ENCODE data around the gene FTSJ1.

The FTSJ1 gene

GRCh38 chrX:48456628-48457331 is 19.2 kb upstream of the FTSJ1 start:
- Histone ChIP-seq H2AFZ (ENCODE audit: low read depth, low read length) (no peak overlapping the region), H3K23ac (ENCODE audit: low read length in 2 of 2) (no peak overlapping the region), H3K4me1 (ENCODE audit: control insufficient read depth, insufficient read depth, low read depth, low read length) (no peaks in the 10 kb centered on the region), H2AK5ac (ENCODE audit: low read length, severe bottlenecking) (no peak overlapping the region), H4K8ac (ENCODE audit: low read length) (no peak overlapping the region), H3K9ac (ENCODE audit: low read length) (no peak overlapping the region), H3K18ac (ENCODE audit: low read depth in 1 of 2, low read length in 2 of 2) (no peak overlapping the region), H2BK15ac (ENCODE audit: low read depth, poor library complexity, severe bottlenecking) (no peak overlapping the region), H2BK12ac (ENCODE audit: low read length in 2 of 2) (no peak overlapping the region), H3K4ac (ENCODE audit: low read depth in 1 of 2, low read length in 2 of 2) (no peak overlapping the region), H3K14ac (ENCODE audit: low read length in 2 of 2) (no peak overlapping the region), H2BK120ac (ENCODE audit: low read depth, low read length) (no peak overlapping the region), H3K79me1 (replicated peaks; ENCODE audit: low read length, poor library complexity, severe bottlenecking) (no peaks in the 10 kb centered on the region), H3K27ac (ENCODE audit: low read length, poor library complexity, severe bottlenecking) (no peak overlapping the region), H3K9me3 (ENCODE audit: control insufficient read depth, low read length) (peaks cover 8% of the 10 kb centered on the region), H3K36me3 (ENCODE audit: control insufficient read depth in 1 of 2, insufficient read depth in 2 of 2, low read depth in 1 of 2, low read length in 2 of 2) (peaks cover 0 to 28% of the 10 kb centered on the region in 2 experiments), H4K91ac (ENCODE audit: low read length) (no peak overlapping the region), H3K4me3 (ENCODE audit: insufficient read depth in 1 of 2, low read depth in 1 of 2, low read length in 2 of 2) (no peak overlapping the region), H3K27me3 (ENCODE audit: control insufficient read depth in 1 of 2, insufficient read depth in 1 of 2, low read length in 2 of 2) (peaks cover 0 to 7% of the 10 kb centered on the region in 2 experiments), H3K4me2 (ENCODE audit: low read length, poor library complexity, severe bottlenecking) (no peak overlapping the region), H2BK5ac (ENCODE audit: low read depth, low read length, poor library complexity, severe bottlenecking) (no peak overlapping the region)
- WGBS: 87% methylated on average over 3 of the region's 6 CpGs
- DNase-seq: no peak

GRCh38 chrX:48458711-48459110 is 17.3 kb upstream of the FTSJ1 start:
- Histone ChIP-seq H2BK15ac (ENCODE audit: low read depth, poor library complexity, severe bottlenecking) (no peak overlapping the region), H3K4ac (ENCODE audit: low read depth in 1 of 2, low read length in 2 of 2) (no peak overlapping the region), H3K36me3 (ENCODE audit: control insufficient read depth in 1 of 2, insufficient read depth in 2 of 2, low read depth in 1 of 2, low read length in 2 of 2) (peaks cover 0 to 31% of the 10 kb centered on the region in 2 experiments), H4K8ac (ENCODE audit: low read length) (no peak overlapping the region), H2BK5ac (ENCODE audit: low read depth, low read length, poor library complexity, severe bottlenecking) (no peak overlapping the region), H2AFZ (ENCODE audit: low read depth, low read length) (no peak overlapping the region), H2AK5ac (ENCODE audit: low read length, severe bottlenecking) (no peak overlapping the region), H3K4me2 (ENCODE audit: low read length, poor library complexity, severe bottlenecking) (no peak overlapping the region), H3K23ac (ENCODE audit: low read length in 2 of 2) (no peak overlapping the region), H3K27me3 (ENCODE audit: control insufficient read depth in 1 of 2, insufficient read depth in 1 of 2, low read length in 2 of 2) (peaks cover 0 to 7% of the 10 kb centered on the region in 2 experiments), H3K14ac (ENCODE audit: low read length in 2 of 2) (no peak overlapping the region), H3K79me1 (replicated peaks; ENCODE audit: low read length, poor library complexity, severe bottlenecking) (no peaks in the 10 kb centered on the region), H3K4me3 (ENCODE audit: insufficient read depth in 1 of 2, low read depth in 1 of 2, low read length in 2 of 2) (no peak overlapping the region), H3K9ac (ENCODE audit: low read length) (no peak overlapping the region), H3K27ac (ENCODE audit: low read length, poor library complexity, severe bottlenecking) (no peak overlapping the region), H2BK120ac (ENCODE audit: low read depth, low read length) (no peak overlapping the region), H3K9me3 (ENCODE audit: control insufficient read depth, low read length) (peaks cover 8% of the 10 kb centered on the region), H3K4me1 (ENCODE audit: control insufficient read depth, insufficient read depth, low read depth, low read length) (no peaks in the 10 kb centered on the region), H2BK12ac (ENCODE audit: low read length in 2 of 2) (no peak overlapping the region), H4K91ac (ENCODE audit: low read length) (no peak overlapping the region), H3K18ac (ENCODE audit: low read depth in 1 of 2, low read length in 2 of 2) (no peak overlapping the region)
- WGBS: 98% methylated on average over 5 of the region's 6 CpGs
- DNase-seq: no peak

GRCh38 chrX:48459483-48459882 is 16.5 kb upstream of the FTSJ1 start:
- Histone ChIP-seq H2BK120ac (ENCODE audit: low read depth, low read length) (no peak overlapping the region), H4K8ac (ENCODE audit: low read length) (no peak overlapping the region), H3K18ac (ENCODE audit: low read depth in 1 of 2, low read length in 2 of 2) (no peak overlapping the region), H2BK12ac (ENCODE audit: low read length in 2 of 2) (no peak overlapping the region), H3K4me2 (ENCODE audit: low read length, poor library complexity, severe bottlenecking) (no peak overlapping the region), H3K14ac (ENCODE audit: low read length in 2 of 2) (no peak overlapping the region), H2BK5ac (ENCODE audit: low read depth, low read length, poor library complexity, severe bottlenecking) (no peak overlapping the region), H3K4ac (ENCODE audit: low read depth in 1 of 2, low read length in 2 of 2) (no peak overlapping the region), H3K23ac (ENCODE audit: low read length in 2 of 2) (no peak overlapping the region), H3K4me1 (ENCODE audit: control insufficient read depth, insufficient read depth, low read depth, low read length) (no peaks in the 10 kb centered on the region), H2AFZ (ENCODE audit: low read depth, low read length) (no peak overlapping the region), H3K9ac (ENCODE audit: low read length) (no peak overlapping the region), H4K91ac (ENCODE audit: low read length) (no peak overlapping the region), H3K36me3 (ENCODE audit: control insufficient read depth in 1 of 2, insufficient read depth in 2 of 2, low read depth in 1 of 2, low read length in 2 of 2) (peaks cover 0 to 31% of the 10 kb centered on the region in 2 experiments), H3K79me1 (replicated peaks; ENCODE audit: low read length, poor library complexity, severe bottlenecking) (no peaks in the 10 kb centered on the region), H3K4me3 (ENCODE audit: insufficient read depth in 1 of 2, low read depth in 1 of 2, low read length in 2 of 2) (no peak overlapping the region), H3K27ac (ENCODE audit: low read length, poor library complexity, severe bottlenecking) (no peak overlapping the region), H3K27me3 (ENCODE audit: control insufficient read depth in 1 of 2, insufficient read depth in 1 of 2, low read length in 2 of 2) (peaks cover 0 to 5% of the 10 kb centered on the region in 2 experiments), H2BK15ac (ENCODE audit: low read depth, poor library complexity, severe bottlenecking) (no peak overlapping the region), H2AK5ac (ENCODE audit: low read length, severe bottlenecking) (no peak overlapping the region), H3K9me3 (ENCODE audit: control insufficient read depth, low read length) (peaks cover 3% of the 10 kb centered on the region)
- DNase-seq: no peak
- WGBS: 96% methylated on average over 6 of the region's 6 CpGs

- Histone ChIP-seq H2BK5ac (ENCODE audit: low read depth, low read length, poor library complexity, severe bottlenecking) (no peak overlapping the region), H3K23ac (ENCODE audit: low read length in 2 of 2) (no peak overlapping the region), H3K4me3 (ENCODE audit: insufficient read depth in 1 of 2, low read depth in 1 of 2, low read length in 2 of 2) (no peak overlapping the region), H3K27me3 (ENCODE audit: control insufficient read depth in 1 of 2, insufficient read depth in 1 of 2, low read length in 2 of 2) (peaks cover 0 to 3% of the 10 kb centered on the region in 2 experiments), H3K4me2 (ENCODE audit: low read length, poor library complexity, severe bottlenecking) (no peak overlapping the region), H3K36me3 (ENCODE audit: control insufficient read depth in 1 of 2, insufficient read depth in 2 of 2, low read depth in 1 of 2, low read length in 2 of 2) (peaks cover 0 to 31% of the 10 kb centered on the region in 2 experiments), H3K14ac (ENCODE audit: low read length in 2 of 2) (no peak overlapping the region), H2AK5ac (ENCODE audit: low read length, severe bottlenecking) (no peak overlapping the region), H3K4ac (ENCODE audit: low read depth in 1 of 2, low read length in 2 of 2) (no peak overlapping the region), H3K79me1 (replicated peaks; ENCODE audit: low read length, poor library complexity, severe bottlenecking) (no peaks in the 10 kb centered on the region), H3K18ac (ENCODE audit: low read depth in 1 of 2, low read length in 2 of 2) (no peak overlapping the region), H3K27ac (ENCODE audit: low read length, poor library complexity, severe bottlenecking) (no peak overlapping the region), H4K8ac (ENCODE audit: low read length) (no peak overlapping the region), H3K9ac (ENCODE audit: low read length) (no peak overlapping the region), H2BK120ac (ENCODE audit: low read depth, low read length) (no peak overlapping the region), H4K91ac (ENCODE audit: low read length) (no peak overlapping the region), H2BK12ac (ENCODE audit: low read length in 2 of 2) (no peak overlapping the region), H2AFZ (ENCODE audit: low read depth, low read length) (no peak overlapping the region), H3K9me3 (ENCODE audit: control insufficient read depth, low read length) (no peaks in the 10 kb centered on the region), H3K4me1 (ENCODE audit: control insufficient read depth, insufficient read depth, low read depth, low read length) (peaks cover 3% of the 10 kb centered on the region), H2BK15ac (ENCODE audit: low read depth, poor library complexity, severe bottlenecking) (no peak overlapping the region)
- WGBS: 96% methylated on average over 3 of the region's 3 CpGs
- no peak for DNase-seq
These were observed 16.0 kb upstream of the FTSJ1 start for GRCh38 chrX:48460031-48460430.

Measured in mesenchymal stem cell (in vitro differentiated cells and primary cell).